ENCODE results near the gene KRT8.

The KRT8 gene

DNA sequence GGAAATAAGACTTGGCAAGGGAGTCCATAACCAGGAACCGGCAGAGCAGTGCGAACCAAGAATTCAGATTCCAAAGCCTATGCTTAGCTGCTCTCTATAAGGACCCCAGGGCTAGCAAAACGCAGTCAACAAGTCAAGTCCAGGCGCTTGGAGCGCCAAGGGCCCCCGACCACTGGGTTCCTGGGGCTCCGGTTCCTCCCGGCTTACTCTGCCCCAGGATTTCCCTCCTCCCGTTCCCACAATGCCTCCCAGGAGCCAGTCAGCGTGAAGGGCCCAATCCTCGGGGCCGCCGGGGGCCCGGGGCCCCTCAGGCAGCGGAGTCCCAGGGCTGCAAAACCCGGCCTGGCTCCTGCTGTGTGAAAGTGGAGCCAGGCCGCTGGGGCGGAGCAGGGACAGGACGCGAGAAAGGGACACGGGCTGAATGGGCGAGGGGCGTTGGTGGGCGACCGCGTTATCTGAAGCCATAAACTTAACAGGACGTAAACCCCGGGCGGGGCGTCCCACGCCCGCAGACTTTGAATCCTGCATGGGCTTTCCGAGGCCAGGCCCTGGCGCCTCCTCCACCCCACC, 1.5 kb downstream of the KRT8 start:
- Histone ChIP-seq H3K27me3 (ENCODE audit: insufficient read depth, low read length) (peaks cover 7% of the 10 kb centered on the region), H3K36me3 (ENCODE audit: insufficient read depth, low read length) (no peaks in the 10 kb centered on the region), H2AFZ (ENCODE audit: low read depth, low read length) (no peak overlapping the region), H3K4me1 (ENCODE audit: insufficient read depth, low read length) (no peaks in the 10 kb centered on the region), H3K9me3 (ENCODE audit: low read length) (no peaks in the 10 kb centered on the region), H3K4me3 (ENCODE audit: low read length) (peak overlapping the region; percentile 27)

DNA sequence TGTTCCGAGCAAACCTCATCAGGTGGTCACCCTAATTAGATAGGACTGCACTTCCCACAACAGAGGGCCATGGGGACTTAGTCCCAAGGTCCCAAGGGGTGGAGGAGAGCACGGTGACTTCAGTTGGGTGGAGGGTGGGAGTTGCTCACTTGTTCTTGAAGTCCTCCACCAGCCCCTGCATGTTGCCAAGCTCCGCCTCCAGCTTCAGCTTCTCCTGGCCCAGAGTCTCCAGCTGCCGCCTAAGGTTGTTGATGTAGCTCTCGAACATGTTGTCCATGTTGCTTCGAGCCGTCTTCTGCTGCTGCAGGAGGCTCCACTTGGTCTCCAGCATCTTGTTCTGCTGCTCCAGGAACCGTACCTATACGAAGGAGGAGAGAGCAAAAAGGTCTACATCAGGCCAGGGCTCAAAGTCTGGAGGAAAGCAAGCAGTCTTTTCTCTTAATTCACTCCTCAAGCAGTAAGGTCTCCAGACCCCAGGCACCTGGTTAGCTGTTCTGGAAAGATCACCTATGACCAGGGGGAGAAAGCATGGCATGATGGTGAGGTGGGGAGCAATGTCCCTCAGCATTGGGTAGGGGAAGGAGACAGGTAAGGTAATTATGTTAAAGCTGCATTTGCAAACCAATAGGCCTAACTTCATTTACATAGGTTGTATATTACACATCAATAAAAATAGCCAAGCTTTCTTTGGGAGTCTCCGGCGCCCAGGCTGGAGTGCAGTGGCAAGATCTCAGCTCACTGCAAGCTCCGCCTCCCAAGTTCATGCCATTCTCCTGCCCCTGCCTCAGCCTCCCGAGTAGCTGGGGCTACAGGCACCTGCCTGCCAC, 2.9 kb downstream of the KRT8 start:
- no peak overlapping the region for H2AFZ ChIP-seq (ENCODE audit: low read depth, low read length)

DNA sequence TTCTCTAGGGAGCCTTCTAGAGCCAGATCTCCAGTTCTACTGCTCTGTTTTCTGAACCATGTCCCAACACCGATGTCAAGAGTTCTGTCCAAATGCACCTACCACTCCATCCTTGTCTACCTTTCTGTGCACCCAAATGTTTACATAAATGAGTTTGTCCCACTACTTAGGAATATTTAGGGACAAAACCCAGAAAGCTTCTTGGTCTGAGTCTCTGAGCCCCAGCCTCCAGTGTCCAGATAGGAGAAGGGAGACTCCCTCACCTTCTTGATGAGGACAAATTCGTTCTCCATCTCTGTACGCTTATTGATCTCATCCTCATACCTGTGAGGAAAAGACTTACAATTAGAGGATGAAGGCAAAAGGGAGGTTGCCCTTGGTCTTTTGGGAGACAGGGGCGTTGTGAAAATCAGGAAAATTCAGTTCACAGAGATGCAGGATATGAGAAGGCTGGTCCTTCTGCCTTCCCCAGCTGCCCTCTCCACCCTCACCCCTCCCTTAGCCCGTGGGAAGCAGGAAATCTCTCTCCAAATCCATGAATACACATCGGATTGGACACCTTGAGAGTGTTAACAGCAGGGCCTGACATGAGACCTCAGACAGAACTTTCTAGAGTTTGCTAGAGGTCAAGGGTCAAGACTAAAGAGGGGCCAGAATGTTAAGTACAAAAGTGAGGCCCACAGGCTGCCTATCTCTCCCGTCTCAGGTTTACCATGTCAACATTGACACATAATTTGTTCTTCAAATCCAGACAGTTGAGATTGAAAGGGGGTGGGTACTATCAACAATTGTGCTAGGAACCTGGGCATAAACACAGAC, 3.8 kb downstream of the KRT8 start:
- Histone ChIP-seq H2AFZ (ENCODE audit: low read depth, low read length) (no peak overlapping the region), H3K4me3 (ENCODE audit: low read length) (no peak overlapping the region), H3K9me3 (ENCODE audit: low read length) (no peaks in the 10 kb centered on the region), H3K36me3 (ENCODE audit: insufficient read depth, low read length) (no peaks in the 10 kb centered on the region), H3K4me1 (ENCODE audit: insufficient read depth, low read length) (no peaks in the 10 kb centered on the region), H3K27me3 (ENCODE audit: insufficient read depth, low read length) (no peaks in the 10 kb centered on the region)

More for the DNA sequence above, 2.9 kb downstream of the KRT8 start:
- no peaks in the 10 kb centered on the region for H3K4me1 ChIP-seq (ENCODE audit: insufficient read depth, low read length)
- no peak overlapping the region for H3K4me3 ChIP-seq (ENCODE audit: low read length)
- peaks cover 7% of the 10 kb centered on the region for H3K27me3 ChIP-seq (ENCODE audit: insufficient read depth, low read length)
- H3K36me3 ChIP-seq (ENCODE audit: insufficient read depth, low read length), result no peaks in the 10 kb centered on the region
- H3K9me3 ChIP-seq (ENCODE audit: low read length), result no peaks in the 10 kb centered on the region

DNA sequence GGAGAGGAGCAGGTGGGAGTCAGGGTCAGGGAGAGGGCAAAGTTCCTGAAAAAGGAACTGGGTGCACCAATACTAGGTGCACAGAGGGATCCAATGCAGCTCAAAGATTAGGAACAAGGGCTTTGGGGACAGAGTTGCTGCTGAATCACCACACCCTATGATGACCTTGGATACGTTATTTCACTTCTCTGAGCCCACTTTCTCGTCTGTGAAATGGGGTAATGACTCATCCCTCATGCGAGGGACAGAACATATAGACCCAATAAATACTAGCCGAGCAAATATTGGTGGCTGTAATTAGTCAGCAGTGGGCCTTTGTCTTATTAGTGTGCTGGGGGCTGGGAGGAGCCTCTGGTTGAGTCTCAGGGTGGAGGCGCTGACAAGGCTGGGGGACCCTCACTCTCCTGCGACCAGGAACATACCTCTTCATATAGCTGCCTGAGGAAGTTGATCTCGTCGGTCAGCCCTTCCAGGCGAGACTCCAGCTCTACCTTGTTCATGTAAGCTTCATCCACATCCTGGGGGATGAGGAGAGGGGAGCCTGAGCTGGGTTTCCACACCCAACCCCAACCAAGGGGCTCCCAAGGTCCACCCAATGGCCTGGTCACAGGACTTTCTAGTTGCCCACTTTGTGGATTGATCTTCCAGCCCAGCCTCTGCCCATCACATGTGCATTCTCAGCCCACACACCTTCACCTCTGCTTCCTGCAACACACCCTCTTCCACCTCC, 4.5 kb downstream of the KRT8 start:
- Histone ChIP-seq H3K4me3 (ENCODE audit: low read length) (no peak overlapping the region), H3K36me3 (ENCODE audit: insufficient read depth, low read length) (no peaks in the 10 kb centered on the region), H3K4me1 (ENCODE audit: insufficient read depth, low read length) (no peaks in the 10 kb centered on the region), H3K9me3 (ENCODE audit: low read length) (no peaks in the 10 kb centered on the region), H2AFZ (ENCODE audit: low read depth, low read length) (no peak overlapping the region), H3K27me3 (ENCODE audit: insufficient read depth, low read length) (no peaks in the 10 kb centered on the region)

DNA sequence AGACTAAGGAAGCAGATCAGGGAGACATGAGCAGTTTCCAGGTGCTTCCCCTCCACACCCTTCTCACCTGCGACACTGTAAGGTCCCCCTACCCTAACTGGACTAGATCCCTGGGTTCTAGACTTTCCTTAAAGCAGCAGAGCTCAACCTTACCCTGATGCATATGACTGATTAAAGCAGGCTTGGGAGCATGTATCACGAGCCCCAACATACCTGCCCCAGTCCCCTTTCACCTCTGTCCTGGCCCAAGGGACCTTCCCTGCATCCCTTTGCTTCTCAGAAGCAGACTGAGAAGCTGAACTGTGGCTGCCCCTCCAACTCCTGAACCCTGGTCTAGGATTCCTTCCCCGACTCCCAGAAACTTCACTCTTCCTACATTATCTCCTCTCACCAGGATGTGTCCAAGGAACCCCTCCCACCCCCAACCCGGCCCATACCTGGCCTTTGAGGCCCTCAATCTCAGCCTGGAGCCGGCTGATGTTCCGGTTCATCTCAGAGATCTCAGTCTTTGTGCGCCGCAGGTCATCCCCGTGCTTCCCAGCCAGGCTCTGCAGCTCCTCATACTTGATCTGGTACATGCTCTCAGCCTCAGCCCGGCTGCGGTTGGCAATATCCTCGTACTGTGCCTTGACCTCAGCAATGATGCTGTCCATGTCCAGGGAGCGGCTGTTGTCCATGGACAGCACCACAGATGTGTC, 5.4 kb downstream of the KRT8 start:
- Histone ChIP-seq H3K4me1 (ENCODE audit: insufficient read depth, low read length) (no peaks in the 10 kb centered on the region), H3K9me3 (ENCODE audit: low read length) (no peaks in the 10 kb centered on the region), H3K27me3 (ENCODE audit: insufficient read depth, low read length) (no peaks in the 10 kb centered on the region), H3K36me3 (ENCODE audit: insufficient read depth, low read length) (no peaks in the 10 kb centered on the region), H3K4me3 (ENCODE audit: low read length) (no peak overlapping the region), H2AFZ (ENCODE audit: low read depth, low read length) (no peak overlapping the region)

DNA sequence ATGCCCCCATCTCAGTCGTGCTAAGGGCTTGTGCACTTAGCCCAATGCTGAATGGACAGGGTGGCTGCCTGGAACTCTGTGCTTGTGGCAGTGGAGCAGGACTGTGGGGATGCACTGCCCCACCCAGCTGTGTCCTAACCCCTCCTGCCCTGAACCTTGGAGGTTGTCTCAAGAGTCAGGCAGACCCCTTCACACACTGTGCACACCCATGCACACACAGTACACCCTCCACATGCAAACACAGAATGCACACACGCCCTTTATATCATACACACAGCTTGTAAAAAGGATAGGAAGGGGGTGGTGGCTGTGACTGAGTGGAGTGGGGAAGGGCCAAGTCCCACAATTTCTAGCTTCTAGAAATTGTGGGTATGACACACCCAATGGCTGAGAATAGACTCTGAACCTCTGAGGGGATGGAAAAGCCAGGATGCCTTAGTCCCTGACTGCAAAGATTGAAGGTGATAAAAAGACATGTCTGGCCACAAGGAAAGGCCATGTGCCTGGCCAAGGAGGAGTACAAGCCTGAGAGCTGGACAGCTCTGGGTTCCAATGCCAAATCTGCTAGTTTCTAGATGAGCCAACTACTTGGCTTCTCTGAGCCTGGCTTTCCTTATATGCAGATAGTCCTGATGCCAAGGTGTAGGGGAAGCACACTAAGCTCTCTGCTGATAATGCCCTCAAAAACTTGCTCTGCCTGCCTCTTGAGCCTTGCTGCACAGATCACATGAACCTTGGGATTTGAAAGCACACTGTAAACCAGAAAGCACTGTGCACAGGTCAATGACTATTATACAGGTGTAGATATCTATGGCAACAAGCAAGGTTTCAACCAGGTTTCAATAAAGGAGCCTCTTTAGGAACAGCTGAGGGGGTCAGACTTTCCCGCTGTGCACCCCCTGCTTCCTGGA, 8.4 kb downstream of the KRT8 start:
- Histone ChIP-seq H3K36me3 (ENCODE audit: insufficient read depth, low read length) (no peaks in the 10 kb centered on the region), H3K27me3 (ENCODE audit: insufficient read depth, low read length) (no peaks in the 10 kb centered on the region), H2AFZ (ENCODE audit: low read depth, low read length) (no peak overlapping the region), H3K4me3 (ENCODE audit: low read length) (no peak overlapping the region), H3K9me3 (ENCODE audit: low read length) (no peaks in the 10 kb centered on the region), H3K4me1 (ENCODE audit: insufficient read depth, low read length) (no peaks in the 10 kb centered on the region)

DNA sequence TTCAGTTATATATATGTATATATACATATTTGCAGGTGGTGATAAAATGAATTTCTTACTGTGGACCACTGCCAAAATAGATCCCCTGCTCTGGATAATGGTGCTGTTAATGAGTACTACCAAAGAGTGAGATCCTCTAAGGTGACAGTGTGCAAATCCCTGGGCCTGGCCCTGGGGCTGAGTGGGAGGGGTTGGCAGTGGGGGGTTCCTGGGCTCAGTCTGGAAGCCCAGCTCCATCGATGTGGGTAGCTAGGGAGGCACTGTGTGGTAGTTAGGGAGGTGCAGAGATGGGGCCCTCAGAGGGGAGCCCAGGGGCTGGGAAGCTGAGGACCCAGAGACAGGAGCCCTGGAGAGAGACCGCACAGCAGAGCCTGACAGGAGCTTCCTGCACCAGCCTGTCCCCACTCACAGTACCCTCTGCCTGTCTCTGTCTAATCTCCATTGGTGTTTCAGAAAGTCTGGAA, 9.1 kb downstream of the KRT8 start:
- no peaks in the 10 kb centered on the region for H3K4me1 ChIP-seq (ENCODE audit: insufficient read depth, low read length)
- no peak overlapping the region for H3K4me3 ChIP-seq (ENCODE audit: low read length)
- no peaks in the 10 kb centered on the region for H3K36me3 ChIP-seq (ENCODE audit: insufficient read depth, low read length)
- H2AFZ ChIP-seq (ENCODE audit: low read depth, low read length), result no peak overlapping the region
- H3K9me3 ChIP-seq (ENCODE audit: low read length), result no peaks in the 10 kb centered on the region
- H3K27me3 ChIP-seq (ENCODE audit: insufficient read depth, low read length), result no peaks in the 10 kb centered on the region

DNA sequence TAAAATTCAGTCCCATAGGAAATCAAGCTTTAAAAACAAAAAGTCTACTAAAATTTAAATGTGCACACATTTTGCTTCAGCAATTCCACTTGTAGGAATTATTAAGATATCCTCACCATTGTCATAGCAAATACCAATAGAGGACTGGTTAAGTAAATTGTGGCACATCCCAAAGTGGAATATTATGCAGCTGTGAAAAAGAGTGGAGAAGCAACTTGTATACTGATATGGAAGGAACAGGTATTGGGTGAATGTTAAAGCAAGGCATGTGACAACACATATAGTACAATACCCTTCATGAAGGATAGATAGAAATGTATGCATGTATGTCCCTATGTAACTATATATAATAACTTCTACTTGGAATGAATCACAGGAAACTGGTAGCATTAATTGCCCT, 11.9 kb downstream of the KRT8 start:
- Histone ChIP-seq H3K4me3 (ENCODE audit: low read length) (no peak overlapping the region), H3K27me3 (ENCODE audit: insufficient read depth, low read length) (peaks cover 2% of the 10 kb centered on the region), H3K36me3 (ENCODE audit: insufficient read depth, low read length) (no peaks in the 10 kb centered on the region), H2AFZ (ENCODE audit: low read depth, low read length) (no peak overlapping the region), H3K4me1 (ENCODE audit: insufficient read depth, low read length) (no peaks in the 10 kb centered on the region), H3K9me3 (ENCODE audit: low read length) (no peaks in the 10 kb centered on the region)

DNA sequence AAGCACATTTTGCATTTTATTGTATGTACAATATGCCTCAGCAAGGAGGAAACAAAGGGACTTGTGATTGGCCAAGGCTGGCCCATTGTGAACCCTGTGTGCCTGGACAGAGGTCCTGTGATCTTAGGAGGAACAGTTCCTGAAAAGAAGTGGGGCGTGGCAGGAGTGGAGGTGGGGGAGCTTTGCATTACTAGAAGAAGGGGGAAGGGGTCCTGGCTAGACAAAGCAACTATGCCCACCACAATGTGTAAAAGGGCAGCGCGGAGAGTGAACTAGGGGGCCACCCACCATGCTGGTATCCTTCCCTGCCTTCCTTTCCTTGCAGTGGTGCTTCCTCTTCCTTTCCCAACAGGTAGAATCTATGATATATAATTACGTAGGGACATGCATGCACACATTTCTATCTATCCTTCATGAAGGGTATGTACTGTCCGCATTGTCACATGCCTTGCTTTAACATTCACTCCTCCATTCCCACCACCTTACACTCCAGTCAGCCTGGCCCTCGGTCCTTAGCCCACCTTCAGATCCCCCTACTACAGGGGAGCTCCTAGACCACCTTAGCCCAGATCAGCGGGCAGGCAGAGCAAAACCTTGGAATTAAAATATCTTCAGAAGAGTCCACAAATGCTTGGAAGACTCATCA, 12.5 kb downstream of the KRT8 start:
- Histone ChIP-seq H3K27me3 (ENCODE audit: insufficient read depth, low read length) (peaks cover 2% of the 10 kb centered on the region), H2AFZ (ENCODE audit: low read depth, low read length) (no peak overlapping the region), H3K4me1 (ENCODE audit: insufficient read depth, low read length) (no peaks in the 10 kb centered on the region), H3K9me3 (ENCODE audit: low read length) (no peaks in the 10 kb centered on the region), H3K36me3 (ENCODE audit: insufficient read depth, low read length) (no peaks in the 10 kb centered on the region), H3K4me3 (ENCODE audit: low read length) (no peak overlapping the region)

DNA sequence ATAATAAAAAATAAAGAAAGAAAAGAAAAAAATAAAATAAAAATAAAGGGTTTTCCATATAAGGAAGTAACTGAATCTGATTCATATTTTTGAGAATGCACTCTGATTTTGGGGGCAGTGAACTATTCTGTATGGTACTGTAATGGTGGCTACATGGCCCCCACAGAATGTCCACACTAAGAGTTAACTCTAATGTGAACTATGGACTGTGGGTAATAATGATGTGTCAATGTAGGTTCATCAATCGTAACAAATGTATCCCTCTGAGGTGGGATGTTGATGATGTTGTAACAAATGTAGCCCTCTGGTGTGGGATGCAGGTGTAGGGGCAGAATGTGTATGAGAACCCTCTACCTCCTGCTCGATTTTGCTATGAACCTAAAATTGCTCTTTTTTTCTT, 13.8 kb downstream of the KRT8 start:
- Histone ChIP-seq H3K9me3 (ENCODE audit: low read length) (no peaks in the 10 kb centered on the region), H2AFZ (ENCODE audit: low read depth, low read length) (no peak overlapping the region), H3K36me3 (ENCODE audit: insufficient read depth, low read length) (no peaks in the 10 kb centered on the region), H3K27me3 (ENCODE audit: insufficient read depth, low read length) (peaks cover 2% of the 10 kb centered on the region), H3K4me1 (ENCODE audit: insufficient read depth, low read length) (no peaks in the 10 kb centered on the region), H3K4me3 (ENCODE audit: low read length) (no peak overlapping the region)

DNA sequence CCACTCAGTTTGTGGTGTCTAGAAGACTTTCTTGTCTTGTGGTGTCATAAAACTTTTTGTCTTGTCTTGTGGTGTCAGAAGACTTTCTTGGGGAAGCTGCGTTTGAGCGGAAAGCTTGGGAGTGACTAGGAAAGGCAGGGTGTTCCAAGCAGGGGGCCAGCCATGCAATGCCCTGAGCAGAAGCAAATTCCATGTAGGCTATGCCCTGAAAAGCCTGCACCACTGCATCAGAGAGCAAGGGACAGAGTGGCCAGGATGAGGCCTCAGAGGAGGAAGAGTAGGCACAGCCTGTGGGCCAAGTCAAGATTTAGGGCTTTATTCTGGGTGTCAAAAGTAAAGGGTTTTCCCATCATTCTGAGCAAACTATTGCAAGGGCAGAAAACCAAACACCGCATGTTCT, 14.5 kb downstream of the KRT8 start:
- Histone ChIP-seq H3K36me3 (ENCODE audit: insufficient read depth, low read length) (no peaks in the 10 kb centered on the region), H3K9me3 (ENCODE audit: low read length) (no peaks in the 10 kb centered on the region), H3K4me3 (ENCODE audit: low read length) (no peak overlapping the region), H3K27me3 (ENCODE audit: insufficient read depth, low read length) (peaks cover 2% of the 10 kb centered on the region), H2AFZ (ENCODE audit: low read depth, low read length) (no peak overlapping the region), H3K4me1 (ENCODE audit: insufficient read depth, low read length) (no peaks in the 10 kb centered on the region)
